HG02678 (cell line): Measurements from ENCODE around the gene DACH1.

Experiments used
- ATAC-seq: cut with Tn5 transposase; IDR thresholded peaks from one replicate; pipeline ENCODE4 v1.9.1; 2021; ENCODE audit warnings: mild to moderate bottlenecking, moderate library complexity; ENCODE audit not compliant: unreplicated experiment

The DACH1 gene

GRCh38 chr13:71593566-71593965 is 273.4 kb downstream of the DACH1 start:
- no peak for ATAC-seq

GRCh38 chr13:71591374-71591773 is 275.6 kb downstream of the DACH1 start:
- ATAC-seq, result no peak

- no peak for ATAC-seq
Measured at GRCh38 chr13:71590654-71591148, 276.3 kb downstream of the DACH1 start.

- no peak for ATAC-seq
Measured at GRCh38 chr13:71589032-71589431, 278.0 kb downstream of the DACH1 start.

GRCh38 chr13:71587817-71588216 is 279.2 kb downstream of the DACH1 start:
- no peak for ATAC-seq

GRCh38 chr13:71587193-71587592 is 279.8 kb downstream of the DACH1 start:
- no peak for ATAC-seq

GRCh38 chr13:71583581-71583980 is 283.4 kb downstream of the DACH1 start:
- ATAC-seq, result no peak

GRCh38 chr13:71580614-71581013 is 286.4 kb downstream of the DACH1 start:
- ATAC-seq, result no peak

- ATAC-seq, result no peak
Measured at GRCh38 chr13:71578048-71578447, 289.0 kb downstream of the DACH1 start.

GRCh38 chr13:71577127-71577526 is 289.9 kb downstream of the DACH1 start:
- ATAC-seq, result no peak

GRCh38 chr13:71576571-71576970 is 290.4 kb downstream of the DACH1 start:
- ATAC-seq, result no peak

- ATAC-seq, result no peak
Measured at GRCh38 chr13:71546881-71547280, 320.1 kb downstream of the DACH1 start.

GRCh38 chr13:71540098-71540497 is 326.9 kb downstream of the DACH1 start:
- no peak for ATAC-seq

- no peak for ATAC-seq
Measured at GRCh38 chr13:71536201-71536600, 330.8 kb downstream of the DACH1 start.

- ATAC-seq, result no peak
Measured at GRCh38 chr13:71524613-71525304, 342.2 kb downstream of the DACH1 start.

- no peak for ATAC-seq
Measured at GRCh38 chr13:71524245-71524612, 342.8 kb downstream of the DACH1 start.

- ATAC-seq, result no peak
Measured at GRCh38 chr13:71522941-71523526, 344.0 kb downstream of the DACH1 start.

- ATAC-seq, result no peak
Measured at GRCh38 chr13:71517004-71517403, 350.0 kb downstream of the DACH1 start.

GRCh38 chr13:71516521-71516920 is 350.5 kb downstream of the DACH1 start:
- no peak for ATAC-seq

- no peak for ATAC-seq
Measured at GRCh38 chr13:71515744-71516038, 351.3 kb downstream of the DACH1 start.

- no peak for ATAC-seq
Measured at GRCh38 chr13:71514900-71515743, 351.9 kb downstream of the DACH1 start.
